ENCODE measurements around the gene FEV. TPM values are rescaled to one million over a fixed set of nuclear protein-coding genes. Genes with fewer than 3 reads are reported as not detected.

Gene FEV
- total and polyA plus RNA-seq, 2 donors (not counting 3 experiments of a cell fraction or from before 2014, with no cell fraction given), result not detected

DNA sequence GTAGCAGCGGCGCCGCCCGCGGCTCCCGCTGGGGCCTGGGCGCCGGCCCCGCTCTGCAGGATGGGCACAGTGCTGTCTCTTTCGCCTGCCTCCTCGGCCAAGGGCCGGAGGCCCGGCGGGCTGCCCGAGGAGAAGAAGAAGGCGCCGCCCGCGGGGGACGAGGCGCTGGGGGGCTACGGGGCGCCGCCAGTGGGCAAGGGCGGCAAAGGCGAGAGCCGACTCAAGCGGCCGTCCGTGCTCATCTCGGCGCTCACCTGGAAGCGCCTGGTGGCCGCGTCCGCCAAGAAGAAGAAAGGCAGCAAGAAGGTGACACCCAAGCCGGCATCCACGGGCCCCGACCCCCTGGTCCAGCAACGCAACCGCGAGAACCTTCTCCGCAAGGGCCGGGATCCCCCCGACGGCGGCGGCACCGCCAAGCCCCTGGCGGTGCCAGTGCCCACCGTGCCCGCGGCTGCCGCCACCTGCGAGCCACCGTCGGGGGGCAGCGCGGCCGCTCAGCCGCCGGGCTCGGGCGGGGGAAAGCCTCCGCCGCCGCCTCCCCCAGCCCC, 25.1 kb downstream of the FEV start:
- peaks cover 54 to 73% of the 10 kb centered on the region in 2 experiments for H3K27me3 ChIP-seq (ENCODE audit: control insufficient read depth in 2 of 2, insufficient read depth in 2 of 2, low read length in 2 of 2)
- H2AFZ ChIP-seq (ENCODE audit: low read depth, low read length), result no peak overlapping the region
- TF ChIP-seq MAX (IDR thresholded peaks at IDR 0.05; ENCODE audit: insufficient read depth, insufficient read length) (no peak), MYC (IDR thresholded peaks at IDR 0.05; ENCODE audit: low read depth, low read length) (no peak), FOS (IDR thresholded peaks at IDR 0.05; ENCODE audit: borderline replicate concordance, insufficient read depth, low read length) (no peak), GATA2 (IDR thresholded peaks at IDR 0.05; ENCODE audit: insufficient read depth, insufficient read length, low read depth, low read length) (no peak), EZH2 (IDR thresholded peaks at IDR 0.05; ENCODE audit: borderline replicate concordance, low read depth, low read length, severe bottlenecking) (no peak)
- intact Hi-C loops (cut with micrococcal nuclease), result no loop called here
- no peaks in the 10 kb centered on the region for H3K9me3 ChIP-seq (replicated peaks; ENCODE audit: control insufficient read depth, insufficient read depth, low read length)
- no peak for FAIRE-seq
- no peaks in the 10 kb centered on the region for H3K9me1 ChIP-seq (replicated peaks; ENCODE audit: control insufficient read depth, extremely low read depth, insufficient read depth, low read length)
- H4K20me1 ChIP-seq (replicated peaks; ENCODE audit: control insufficient read depth, extremely low read depth, insufficient read depth, low read length), result no peaks in the 10 kb centered on the region
- H3K9ac ChIP-seq (replicated peaks; ENCODE audit: extremely low read depth, insufficient read depth, low read length), result no peak overlapping the region
- peak overlapping the region in 1 of 3 experiments; percentile 13 for H3K4me3 ChIP-seq (replicated peaks in 1 of 3; ENCODE audit: insufficient read depth in 1 of 3, low read depth in 1 of 3, low read length in 3 of 3)
- H3K27ac ChIP-seq (ENCODE audit: insufficient read depth, low read depth, low read length), result no peak overlapping the region
- CTCF ChIA-PET, result interaction anchor here (0.9 to 2.0 kb wide), 7 partner anchors 20 to 86 kb away, joined by 3 to 10 read pairs (median 5); no protein-coding TSS in a partner anchor
- POLR2A ChIA-PET, result no interaction called here
- no peaks in the 10 kb centered on the region for H3K79me2 ChIP-seq (ENCODE audit: control insufficient read depth, insufficient read depth, low read length)
- dilution Hi-C loops (cut with MboI; ENCODE audit: extremely low pct_ligation_motif_present, low sequenced_read_pairs), result no loop called here
- no peak for DNase-seq (ENCODE audit: low read depth, low spot score)
- no peaks in the 10 kb centered on the region for H3K36me3 ChIP-seq (ENCODE audit: control insufficient read depth in 2 of 2, extremely low read depth in 1 of 2, insufficient read depth in 2 of 2, low read length in 2 of 2)
- peak overlapping the region; percentile 14 for H3K4me2 ChIP-seq (ENCODE audit: insufficient read depth, low read length)
- H3K4me1 ChIP-seq (ENCODE audit: control insufficient read depth, extremely low read depth, insufficient read depth, low read length), result no peaks in the 10 kb centered on the region
- no TSS peak for BruUV-seq (replicated peaks)

DNA sequence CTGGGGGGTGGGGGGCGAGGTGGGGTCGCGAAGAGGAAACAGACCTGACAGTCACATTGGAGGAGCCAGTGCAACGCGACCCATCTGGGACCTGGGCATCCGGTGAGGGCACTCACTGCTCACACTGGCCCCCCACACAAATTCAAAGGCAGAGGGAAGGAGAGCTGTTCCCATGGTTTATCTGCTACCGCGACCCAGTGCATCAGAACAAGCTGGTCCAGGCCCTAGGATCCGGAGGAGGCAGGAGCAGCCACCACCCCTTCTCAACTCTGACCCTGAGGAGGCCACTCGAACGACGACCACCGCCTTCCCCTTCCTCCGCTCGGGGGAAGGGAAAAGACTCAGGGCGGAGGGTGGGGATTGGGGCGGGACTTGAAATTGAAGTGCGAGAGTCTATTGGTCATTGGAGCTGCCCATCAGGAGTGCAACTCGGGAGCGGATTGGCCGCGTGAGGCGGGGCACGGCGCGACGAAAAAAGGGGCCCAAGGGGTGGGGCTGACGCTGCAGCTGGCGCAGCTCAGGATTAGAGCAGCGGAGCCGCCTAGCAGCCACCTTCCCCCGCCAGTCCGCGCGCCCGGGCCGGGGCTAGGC, 25.7 kb downstream of the FEV start, which contains the start of gene CDK5R2:
TSS of gene CDK5R2 (plus strand) at position 526 of the 591 bp plus-strand sequence. CDS start 155 bp downstream, outside the sequence.
- POLR2A ChIA-PET, result no interaction called here
- Histone ChIP-seq H3K9me3 (replicated peaks; ENCODE audit: control insufficient read depth, insufficient read depth, low read length) (no peaks in the 10 kb centered on the region), H3K4me2 (ENCODE audit: insufficient read depth, low read length) (peak within 1 kb of the TSS; percentile 14), H3K27me3 (ENCODE audit: control insufficient read depth in 2 of 2, insufficient read depth in 2 of 2, low read length in 2 of 2) (peaks cover 55 to 70% of the 10 kb centered on the region in 2 experiments), H3K79me2 (ENCODE audit: control insufficient read depth, insufficient read depth, low read length) (no peaks in the 10 kb centered on the region), H3K9me1 (replicated peaks; ENCODE audit: control insufficient read depth, extremely low read depth, insufficient read depth, low read length) (no peaks in the 10 kb centered on the region), H4K20me1 (replicated peaks; ENCODE audit: control insufficient read depth, extremely low read depth, insufficient read depth, low read length) (no peaks in the 10 kb centered on the region), H2AFZ (ENCODE audit: low read depth, low read length) (no peak within 1 kb of the TSS), H3K36me3 (ENCODE audit: control insufficient read depth in 2 of 2, extremely low read depth in 1 of 2, insufficient read depth in 2 of 2, low read length in 2 of 2) (no peaks in the 10 kb centered on the region), H3K4me3 (replicated peaks in 1 of 3; ENCODE audit: insufficient read depth in 1 of 3, low read depth in 1 of 3, low read length in 3 of 3) (peak within 1 kb of the TSS in 1 of 3 experiments; percentile 13), H3K27ac (ENCODE audit: insufficient read depth, low read depth, low read length) (no peak within 1 kb of the TSS), H3K4me1 (ENCODE audit: control insufficient read depth, extremely low read depth, insufficient read depth, low read length) (no peaks in the 10 kb centered on the region), H3K9ac (replicated peaks; ENCODE audit: extremely low read depth, insufficient read depth, low read length) (no peak within 1 kb of the TSS)
- dilution Hi-C loops (cut with MboI; ENCODE audit: extremely low pct_ligation_motif_present, low sequenced_read_pairs), result no loop called here
- intact Hi-C loops (cut with micrococcal nuclease), result no loop called here
- FAIRE-seq, result peak; percentile 82
- BruUV-seq (replicated peaks), result no TSS peak
- CTCF ChIA-PET, result interaction anchor here (0.9 to 2.0 kb wide), 6 partner anchors 21 to 87 kb away, joined by 3 to 10 read pairs (median 4); no protein-coding TSS in a partner anchor
- peak; percentile 77 for DNase-seq (ENCODE audit: low read depth, low spot score)
- TF ChIP-seq JUN (IDR thresholded peaks at IDR 0.05; ENCODE audit: borderline replicate concordance, insufficient read depth, insufficient read length, low read depth) (no peak), POLR2AphosphoS5 (IDR thresholded peaks at IDR 0.05; ENCODE audit: insufficient read depth, low read depth, low read length) (no peak), POLR2A (IDR thresholded peaks at IDR 0.05; ENCODE audit: low read depth, low read length) (no peak), GATA2 (IDR thresholded peaks at IDR 0.05; ENCODE audit: insufficient read depth, insufficient read length, low read depth, low read length) (no peak), MYC (IDR thresholded peaks at IDR 0.05; ENCODE audit: low read depth, low read length) (no peak), EZH2 (IDR thresholded peaks at IDR 0.05; ENCODE audit: borderline replicate concordance, low read depth, low read length, severe bottlenecking) (no peak), MAX (IDR thresholded peaks at IDR 0.05; ENCODE audit: insufficient read depth, insufficient read length) (no peak), FOS (IDR thresholded peaks at IDR 0.05; ENCODE audit: borderline replicate concordance, insufficient read depth, low read length) (no peak)
- TF ChIP-seq, protein P1, sequence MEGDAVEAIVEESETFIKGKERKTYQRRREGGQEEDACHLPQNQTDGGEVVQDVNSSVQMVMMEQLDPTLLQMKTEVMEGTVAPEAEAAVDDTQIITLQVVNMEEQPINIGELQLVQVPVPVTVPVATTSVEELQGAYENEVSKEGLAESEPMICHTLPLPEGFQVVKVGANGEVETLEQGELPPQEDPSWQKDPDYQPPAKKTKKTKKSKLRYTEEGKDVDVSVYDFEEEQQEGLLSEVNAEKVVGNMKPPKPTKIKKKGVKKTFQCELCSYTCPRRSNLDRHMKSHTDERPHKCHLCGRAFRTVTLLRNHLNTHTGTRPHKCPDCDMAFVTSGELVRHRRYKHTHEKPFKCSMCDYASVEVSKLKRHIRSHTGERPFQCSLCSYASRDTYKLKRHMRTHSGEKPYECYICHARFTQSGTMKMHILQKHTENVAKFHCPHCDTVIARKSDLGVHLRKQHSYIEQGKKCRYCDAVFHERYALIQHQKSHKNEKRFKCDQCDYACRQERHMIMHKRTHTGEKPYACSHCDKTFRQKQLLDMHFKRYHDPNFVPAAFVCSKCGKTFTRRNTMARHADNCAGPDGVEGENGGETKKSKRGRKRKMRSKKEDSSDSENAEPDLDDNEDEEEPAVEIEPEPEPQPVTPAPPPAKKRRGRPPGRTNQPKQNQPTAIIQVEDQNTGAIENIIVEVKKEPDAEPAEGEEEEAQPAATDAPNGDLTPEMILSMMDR (IDR thresholded peaks at IDR 0.05; ENCODE audit: extremely low read depth in 1 of 2, insufficient read depth in 1 of 2, low read depth in 1 of 2, low read length in 2 of 2), result no peak
